ENCODE results near the gene PSG1. TPM values are rescaled to one million over a fixed set of nuclear protein-coding genes. Genes with fewer than 3 reads are reported as not detected.
A peak's percentile ranks its signal among the peaks of the same experiment; 100 is the strongest.
"Not testable (repeated sequence)": the region's sequence is repeated elsewhere in the genome, so short reads cannot be mapped to it uniquely, and the experiment has no call there.

Gene PSG1
- total RNA-seq, 1 experiment from 2014 or later: not detected

DNA sequence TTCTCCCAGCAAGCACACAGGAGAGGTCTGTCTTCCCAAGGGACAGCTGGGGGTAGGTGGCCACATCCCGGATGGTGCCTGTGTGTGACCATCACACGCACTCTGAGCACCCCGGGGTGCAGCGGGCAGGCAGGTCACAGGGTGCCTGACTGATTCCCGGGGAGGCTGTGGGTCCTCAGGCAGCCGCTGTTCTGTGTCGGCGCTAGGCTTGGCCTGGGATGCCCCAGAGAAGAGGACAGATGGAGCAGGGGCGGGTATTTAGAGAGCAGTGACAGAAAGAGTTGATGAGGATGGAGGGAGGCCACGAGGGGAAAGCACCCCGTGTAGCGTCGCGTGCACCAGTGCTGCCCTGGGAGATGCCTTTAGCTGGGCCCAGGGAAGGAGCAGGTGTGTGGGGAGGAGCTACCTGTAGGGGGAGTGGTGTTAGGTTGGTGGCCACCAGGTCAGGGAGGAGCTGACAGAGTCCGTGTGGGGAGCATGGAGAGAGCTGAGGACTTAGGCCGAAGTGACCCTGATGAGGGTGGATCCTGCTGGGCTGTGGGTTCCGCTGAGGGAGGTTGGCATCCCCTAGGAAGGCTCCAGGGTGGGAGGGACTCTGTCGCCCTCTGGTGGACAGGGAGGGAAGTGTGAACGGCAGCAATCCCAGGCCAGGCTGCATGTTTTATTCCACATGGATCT lies 22.5 kb downstream of the PSG1 start:
- TF ChIP-seq CTCF (IDR thresholded peaks at IDR 0.05; ENCODE audit: insufficient read depth in 1 of 2, low read depth in 1 of 2, low read length in 1 of 2, severe bottlenecking in 1 of 2, unreplicated experiment in 1 of 2): peak; percentile 5 to 61
- CTCF ChIA-PET: interaction anchor here (1.1 kb wide), 1 partner anchor 63 kb away, joined by 3 read pairs; no protein-coding TSS in a partner anchor
- H3K27me3 Mint-ChIP-seq (ENCODE audit: insufficient read depth, unreplicated experiment); H3K4me3 ChIP-seq (ENCODE audit: low read depth, low read length); H3K4me3 Mint-ChIP-seq (ENCODE audit: unreplicated experiment); H3K9me3 ChIP-seq; intact Hi-C loops (cut with micrococcal nuclease; ENCODE audit: unreplicated experiment); H3K36me3 ChIP-seq (ENCODE audit: control insufficient read depth, insufficient read depth, low read length); H3K27me3 ChIP-seq (replicated peaks; ENCODE audit: control insufficient read depth, insufficient read depth, low read length); H3K27ac Mint-ChIP-seq (ENCODE audit: unreplicated experiment); H3K4me1 ChIP-seq; H3K36me3 Mint-ChIP-seq (ENCODE audit: insufficient read depth, unreplicated experiment); POLR2A ChIA-PET; BruUV-seq (replicated peaks): not testable (repeated sequence)
- Mint-ChIP-seq H3K9me3 (ENCODE audit: unreplicated experiment) (peaks cover 36% of the 10 kb centered on the region), H3K4me1 (ENCODE audit: low read depth, unreplicated experiment) (peaks cover 16% of the 10 kb centered on the region)
- peak in 1 of 2 experiments; percentile 32 for DNase-seq

DNA sequence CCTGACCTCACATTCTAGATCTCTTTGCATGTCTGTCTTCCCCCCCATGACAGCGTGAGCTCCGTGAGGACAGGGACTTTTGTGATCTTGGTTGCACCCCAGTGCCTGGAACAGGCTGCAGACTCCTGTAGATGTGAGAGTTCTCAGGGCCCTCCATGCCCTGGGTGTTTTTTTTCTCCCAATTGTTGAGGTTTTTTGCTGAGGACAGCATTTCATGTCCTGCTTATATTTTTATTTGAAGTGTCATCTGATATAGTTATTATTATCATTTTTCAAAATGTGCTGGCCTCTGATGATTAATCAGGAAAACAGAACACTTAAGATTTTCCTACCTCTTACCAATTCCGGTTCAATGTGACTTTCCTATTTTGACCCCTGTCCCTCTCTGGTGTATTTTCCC lies 24.8 kb downstream of the PSG1 start:
- CTCF ChIA-PET: not testable (repeated sequence)

DNA sequence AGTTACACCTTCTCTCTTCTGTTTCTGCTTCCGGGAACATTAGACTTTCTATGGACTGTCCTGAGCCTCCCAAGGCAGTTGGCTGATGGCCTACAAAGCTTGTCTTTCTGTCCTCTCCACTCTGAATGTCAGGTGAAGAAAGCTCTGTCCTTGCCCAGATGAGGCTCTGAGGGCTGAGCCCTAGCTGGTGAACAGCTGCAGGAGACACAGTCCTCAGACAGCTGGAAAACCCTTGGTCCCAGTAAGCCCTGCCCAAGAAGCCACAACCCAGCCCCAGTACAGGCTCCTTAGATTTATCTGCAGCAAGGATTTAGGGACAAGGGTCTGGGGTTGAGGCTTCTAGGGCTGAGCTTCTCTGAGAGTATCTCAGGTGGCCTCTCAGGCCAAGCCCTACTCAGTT lies 26.3 kb downstream of the PSG1 start:
- H3K4me3 Mint-ChIP-seq (ENCODE audit: unreplicated experiment); H3K9me3 ChIP-seq; H3K36me3 Mint-ChIP-seq (ENCODE audit: insufficient read depth, unreplicated experiment); CTCF ChIA-PET; H3K36me3 ChIP-seq (ENCODE audit: control insufficient read depth, insufficient read depth, low read length); intact Hi-C loops (cut with micrococcal nuclease; ENCODE audit: unreplicated experiment); DNase-seq; H3K4me3 ChIP-seq (ENCODE audit: low read depth, low read length); H3K27me3 Mint-ChIP-seq (ENCODE audit: insufficient read depth, unreplicated experiment); POLR2A ChIA-PET; BruUV-seq (replicated peaks); H3K27ac Mint-ChIP-seq (ENCODE audit: unreplicated experiment); H3K27me3 ChIP-seq (replicated peaks; ENCODE audit: control insufficient read depth, insufficient read depth, low read length): not testable (repeated sequence)
- H3K9me3 Mint-ChIP-seq (ENCODE audit: unreplicated experiment): peaks cover 24% of the 10 kb centered on the region
- H3K4me1 Mint-ChIP-seq (ENCODE audit: low read depth, unreplicated experiment): peaks cover 22% of the 10 kb centered on the region
- peaks cover 23% of the 10 kb centered on the region for H3K4me1 ChIP-seq

More for the DNA sequence above, 24.8 kb downstream of the PSG1 start:
- DNase-seq; H3K4me3 ChIP-seq (ENCODE audit: low read depth, low read length); H3K36me3 ChIP-seq (ENCODE audit: control insufficient read depth, insufficient read depth, low read length); H3K27ac Mint-ChIP-seq (ENCODE audit: unreplicated experiment); H3K27me3 ChIP-seq (replicated peaks; ENCODE audit: control insufficient read depth, insufficient read depth, low read length); POLR2A ChIA-PET; intact Hi-C loops (cut with micrococcal nuclease; ENCODE audit: unreplicated experiment); H3K36me3 Mint-ChIP-seq (ENCODE audit: insufficient read depth, unreplicated experiment); H3K4me3 Mint-ChIP-seq (ENCODE audit: unreplicated experiment); H3K27me3 Mint-ChIP-seq (ENCODE audit: insufficient read depth, unreplicated experiment); H3K9me3 ChIP-seq; BruUV-seq (replicated peaks): not testable (repeated sequence)
- peaks cover 22% of the 10 kb centered on the region for H3K4me1 ChIP-seq
- Mint-ChIP-seq H3K4me1 (ENCODE audit: low read depth, unreplicated experiment) (peaks cover 21% of the 10 kb centered on the region), H3K9me3 (ENCODE audit: unreplicated experiment) (peaks cover 24% of the 10 kb centered on the region)

DNA sequence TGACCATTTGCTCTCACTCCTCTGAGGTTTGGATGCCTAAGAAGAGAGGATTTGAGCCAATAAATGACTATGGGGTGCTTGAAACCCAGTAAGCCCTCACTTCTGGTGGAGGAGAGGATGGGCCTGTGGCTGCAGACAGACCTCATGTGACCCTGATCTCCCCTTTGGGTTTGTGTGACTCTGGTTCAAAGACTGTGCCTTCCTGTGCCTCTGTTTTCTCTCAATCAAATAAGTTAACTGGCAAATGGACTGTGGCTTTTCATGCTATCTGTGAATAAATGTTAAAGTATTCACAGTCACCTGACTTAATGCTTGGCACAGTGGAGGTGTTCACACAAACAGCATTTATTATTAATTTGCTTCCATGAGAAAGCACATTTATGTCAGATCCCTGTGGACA lies 26.7 kb downstream of the PSG1 start:
- H3K4me1 Mint-ChIP-seq (ENCODE audit: low read depth, unreplicated experiment): peaks cover 22% of the 10 kb centered on the region
- BruUV-seq (replicated peaks): TSS peak; percentile 66
- DNase-seq; H3K36me3 ChIP-seq (ENCODE audit: control insufficient read depth, insufficient read depth, low read length); CTCF ChIA-PET; intact Hi-C loops (cut with micrococcal nuclease; ENCODE audit: unreplicated experiment); POLR2A ChIA-PET; H3K27ac Mint-ChIP-seq (ENCODE audit: unreplicated experiment); H3K4me3 ChIP-seq (ENCODE audit: low read depth, low read length); H3K9me3 ChIP-seq; H3K27me3 Mint-ChIP-seq (ENCODE audit: insufficient read depth, unreplicated experiment); H3K27me3 ChIP-seq (replicated peaks; ENCODE audit: control insufficient read depth, insufficient read depth, low read length); H3K36me3 Mint-ChIP-seq (ENCODE audit: insufficient read depth, unreplicated experiment): not testable (repeated sequence)
- H3K9me3 Mint-ChIP-seq (ENCODE audit: unreplicated experiment): peaks cover 24% of the 10 kb centered on the region
- H3K4me1 ChIP-seq: peaks cover 23% of the 10 kb centered on the region
- H3K4me3 Mint-ChIP-seq (ENCODE audit: unreplicated experiment): peak overlapping the region; percentile 16

DNA sequence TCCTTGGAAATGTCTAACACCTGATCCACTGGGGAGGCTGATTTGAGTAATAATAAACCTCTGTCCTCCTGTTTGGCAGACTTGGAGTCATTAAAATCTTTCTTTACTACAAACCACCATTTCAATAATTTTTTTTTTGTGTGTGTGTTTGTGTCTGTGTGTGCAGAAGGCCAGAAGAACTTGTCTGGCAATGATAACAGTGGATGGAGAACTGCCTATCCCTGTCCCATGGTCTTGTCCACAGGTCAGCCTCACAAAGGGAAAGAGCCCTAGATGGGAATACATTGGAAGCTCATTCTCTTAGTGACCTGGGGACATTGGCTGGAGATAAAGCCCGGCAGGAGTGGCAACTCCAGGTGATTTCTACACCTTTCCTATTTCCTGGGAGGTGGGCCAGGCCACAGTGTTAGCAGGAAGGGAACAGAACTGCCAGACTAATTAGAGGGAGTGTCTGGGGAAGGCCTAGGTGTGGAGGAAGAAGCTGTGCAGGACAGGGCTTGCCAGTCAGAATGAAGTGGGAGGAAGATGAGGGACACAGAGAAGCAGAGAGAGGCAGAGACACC lies 27.7 kb downstream of the PSG1 start:
- H3K4me3 ChIP-seq (ENCODE audit: low read depth, low read length); DNase-seq; BruUV-seq (replicated peaks); H3K9me3 ChIP-seq; H3K36me3 Mint-ChIP-seq (ENCODE audit: insufficient read depth, unreplicated experiment); H3K36me3 ChIP-seq (ENCODE audit: control insufficient read depth, insufficient read depth, low read length); POLR2A ChIA-PET; CTCF ChIA-PET; H3K27me3 Mint-ChIP-seq (ENCODE audit: insufficient read depth, unreplicated experiment); H3K27me3 ChIP-seq (replicated peaks; ENCODE audit: control insufficient read depth, insufficient read depth, low read length): not testable (repeated sequence)
- peaks cover 19% of the 10 kb centered on the region for H3K4me1 Mint-ChIP-seq (ENCODE audit: low read depth, unreplicated experiment)
- peak overlapping the region; percentile 78 for H3K27ac Mint-ChIP-seq (ENCODE audit: unreplicated experiment)
- H3K9me3 Mint-ChIP-seq (ENCODE audit: unreplicated experiment): peaks cover 19% of the 10 kb centered on the region
- intact Hi-C loops (cut with micrococcal nuclease; ENCODE audit: unreplicated experiment): loop anchor here (1.0 kb wide), 1 partner anchor 20 kb away; no protein-coding TSS in a partner anchor
- peak overlapping the region; percentile 16 for H3K4me3 Mint-ChIP-seq (ENCODE audit: unreplicated experiment)
- peaks cover 23% of the 10 kb centered on the region for H3K4me1 ChIP-seq

All from Caco-2 (cell line).